Upper lobe of left lung (tissue), 6 donors: ENCODE results near the gene ZSCAN16. TPM values are rescaled to one million over a fixed set of nuclear protein-coding genes. Genes with fewer than 3 reads are reported as not detected.

Experiments used
- ATAC-seq, 2 donors: fragments of 200-7000 bp; cut with Tn5 transposase; one replicate each; pipeline ENCODE4 v1.9.1; 2022; ENCODE audit warnings: mild to moderate bottlenecking in 2 of 2, moderate library complexity in 2 of 2; ENCODE audit not compliant: low FRiP score in 2 of 2
- DNase-seq, 2 donors: peaks; one replicate each; pipeline ENCODE4 v3.0.0-alpha.2; 2019 to 2020
- H3K27ac ChIP-seq, 4 donors: fragments of 200-600 bp; sonication (generic); one replicate each; pipeline ENCODE4 v1.5.1; 2016 to 2019
- H3K27me3 ChIP-seq, 4 donors: fragments of 200-600 bp; sonication (generic); one replicate each; pipeline ENCODE4 v1.5.1; 2017 to 2019
- H3K36me3 ChIP-seq, 4 donors: fragments of 200-600 bp; sonication (generic); one replicate each; pipeline ENCODE4 v1.5.1; 2016 to 2019
- H3K4me1 ChIP-seq, 4 donors: fragments of 200-600 bp; sonication (generic); one replicate each; pipeline ENCODE4 v1.5.1; 2018 to 2019
- H3K4me3 ChIP-seq, 4 donors: fragments of 200-600 bp; sonication (generic); one replicate each; pipeline ENCODE4 v1.5.1; 2017 to 2019; ENCODE audit warnings: mild to moderate bottlenecking in 2 of 4, moderate library complexity in 1 of 4
- H3K9me3 ChIP-seq, 4 donors: fragments of 200-600 bp; sonication (generic); one replicate each; pipeline ENCODE4 v1.5.1; 2018 to 2019
- CTCF ChIP-seq, 6 experiments: fragments of 450-650 bp in 4 of 6; fragments of 200-600 bp in 2 of 6; sonication (generic) in 2 of 6; IDR thresholded peaks; one replicate each; pipeline ENCODE4 v1.5.1; 2016 to 2019; ENCODE audit warnings: antibody characterized with exemption in 6 of 6
- EP300 ChIP-seq, 4 donors: sonication (generic); formaldehyde crosslinking; IDR thresholded peaks; one replicate each; pipeline ENCODE4 v1.5.1; 2017; ENCODE audit warnings: antibody characterized with exemption in 4 of 4, control low read depth in 2 of 4
- POLR2A ChIP-seq, 4 donors: fragments of 450-650 bp; IDR thresholded peaks; one replicate each; pipeline ENCODE4 v1.5.1; 2016 to 2017; ENCODE audit warnings: antibody characterized with exemption in 4 of 4, mild to moderate bottlenecking in 2 of 4
- POLR2AphosphoS5 ChIP-seq, 2 donors: sonication (generic); formaldehyde crosslinking; IDR thresholded peaks; one replicate each; pipeline ENCODE4 v1.5.1; 2017; ENCODE audit warnings: antibody characterized with exemption in 2 of 2
- WGBS, 2 donors: methylation state at CpG; one replicate each; pipeline ENCODE4 v1.1.5; 2017 to 2018; 5-methylcytosine and 5-hydroxymethylcytosine counted together
- total RNA-seq, 6 donors: library from RNA; depleted of rRNA in 4 of 6; stranded (reverse); fragments of >200 nt in 4 of 6; gene quantifications; one replicate each; pipeline versions ENCODE4 v1.1.0 to v1.2.1, GENCODE V29; 2016 to 2021
- donor health status: DM: no; HTN: no; CAD: no; lungs with moderate emphysema.
- donor health status: DM: no; HTN: yes; CAD: no; lungs with severe emphysema.

The ZSCAN16 gene
- total RNA-seq, 6 donors from 2014 or later: 4.1 to 16.8 (median 5.1) TPM

- peak overlapping the region; percentile 79 to 91 (median 86) for H3K27ac ChIP-seq
- H3K9me3 ChIP-seq: no peaks in the 10 kb centered on the region
- peak; percentile 86 to 96 for DNase-seq
- no peaks in the 10 kb centered on the region for H3K36me3 ChIP-seq
- peak overlapping the region; percentile 56 to 92 (median 76) for H3K4me3 ChIP-seq
- WGBS, 2 donors: 2% methylated on average over 22 to 34 of the region's 54 CpGs
- no peaks in the 10 kb centered on the region for H3K27me3 ChIP-seq
- TF ChIP-seq EP300 (IDR thresholded peaks at IDR 0.05): no peak
- TF ChIP-seq POLR2A (IDR thresholded peaks at IDR 0.05): peak in 3 of 4 donors; percentile 51 to 87 (median 55)
- peak; percentile 41 to 79 for TF ChIP-seq POLR2AphosphoS5 (IDR thresholded peaks at IDR 0.05)
- TF ChIP-seq CTCF (IDR thresholded peaks at IDR 0.05): peak; percentile 72 to 92 (median 84)
- peaks cover 0 to 6% (median 4%) of the 10 kb centered on the region in 4 donors for H3K4me1 ChIP-seq
- peak; percentile 98 to 100 for ATAC-seq
These were observed 19.8 kb upstream of the ZSCAN16 start for GRCh38 chr6:28104392-28105244.

- Histone ChIP-seq H3K4me1 (peaks cover 0 to 6% (median 4%) of the 10 kb centered on the region in 4 donors), H3K4me3 (peak overlapping the region; percentile 56 to 92 (median 76)), H3K9me3 (no peaks in the 10 kb centered on the region), H3K27me3 (no peaks in the 10 kb centered on the region), H3K36me3 (no peaks in the 10 kb centered on the region), H3K27ac (peak overlapping the region; percentile 79 to 91 (median 86))
- ATAC-seq: peak in 1 of 2 donors; percentile 19
- TF ChIP-seq POLR2AphosphoS5 (IDR thresholded peaks at IDR 0.05) (no peak), EP300 (IDR thresholded peaks at IDR 0.05) (no peak), CTCF (IDR thresholded peaks at IDR 0.05) (no peak), POLR2A (IDR thresholded peaks at IDR 0.05) (no peak)
- DNase-seq: no peak
- WGBS, 2 donors: 26 to 27% methylated on average over 5 of the region's 5 CpGs
These were observed 19.2 kb upstream of the ZSCAN16 start for GRCh38 chr6:28105245-28105639.

GRCh38 chr6:28107506-28107905, 16.9 kb upstream of the ZSCAN16 start:
- no peaks in the 10 kb centered on the region for H3K36me3 ChIP-seq
- peaks cover 0 to 6% (median 4%) of the 10 kb centered on the region in 4 donors for H3K4me1 ChIP-seq
- TF ChIP-seq POLR2A (IDR thresholded peaks at IDR 0.05): no peak
- H3K9me3 ChIP-seq: no peaks in the 10 kb centered on the region
- DNase-seq (no peak), ATAC-seq (no peak)
- H3K27me3 ChIP-seq: no peaks in the 10 kb centered on the region
- H3K4me3 ChIP-seq: no peak overlapping the region
- WGBS, 2 donors: 94% methylated on average over 2 to 3 of the region's 3 CpGs
- no peak overlapping the region for H3K27ac ChIP-seq

GRCh38 chr6:28111964-28112363, 12.4 kb upstream of the ZSCAN16 start:
- ATAC-seq: no peak
- no peaks in the 10 kb centered on the region for H3K4me1 ChIP-seq
- WGBS, 2 donors: 86 to 95% methylated on average over 3 of the region's 3 CpGs
- peaks cover 0 to 18% (median 9%) of the 10 kb centered on the region in 4 donors for H3K36me3 ChIP-seq
- no peak overlapping the region for H3K4me3 ChIP-seq
- H3K27ac ChIP-seq: no peak overlapping the region
- no peaks in the 10 kb centered on the region for H3K27me3 ChIP-seq
- no peak for TF ChIP-seq POLR2A (IDR thresholded peaks at IDR 0.05)
- no peak for TF ChIP-seq EP300 (IDR thresholded peaks at IDR 0.05)
- TF ChIP-seq POLR2AphosphoS5 (IDR thresholded peaks at IDR 0.05): no peak
- TF ChIP-seq CTCF (IDR thresholded peaks at IDR 0.05): no peak
- DNase-seq: no peak
- H3K9me3 ChIP-seq: no peaks in the 10 kb centered on the region

- ATAC-seq (no peak), DNase-seq (no peak)
- Histone ChIP-seq H3K36me3 (peaks cover 0 to 48% (median 14%) of the 10 kb centered on the region in 4 donors), H3K27me3 (no peaks in the 10 kb centered on the region), H3K4me1 (no peaks in the 10 kb centered on the region), H3K9me3 (no peaks in the 10 kb centered on the region), H3K4me3 (no peak overlapping the region), H3K27ac (no peak overlapping the region)
- 85 to 87% methylated on average over 2 of the region's 2 CpGs for WGBS, 2 donors
- TF ChIP-seq POLR2A (IDR thresholded peaks at IDR 0.05) (no peak), EP300 (IDR thresholded peaks at IDR 0.05) (no peak), POLR2AphosphoS5 (IDR thresholded peaks at IDR 0.05) (no peak), CTCF (IDR thresholded peaks at IDR 0.05) (no peak)
These were observed 8.6 kb upstream of the ZSCAN16 start for GRCh38 chr6:28115799-28116198.
